Ammon's horn (tissue), 1 donor: Measurements from ENCODE around the gene ZDHHC14.

ENCODE experiments used
- DNase-seq: peaks from one replicate; pipeline ENCODE4 v3.0.0-alpha.2; 2016; ENCODE audit warnings: low spot score

The ZDHHC14 gene

GRCh38 chr6:157516319-157517026 lies 135.5 kb downstream of the ZDHHC14 start:
- DNase-seq: no peak

DNA sequence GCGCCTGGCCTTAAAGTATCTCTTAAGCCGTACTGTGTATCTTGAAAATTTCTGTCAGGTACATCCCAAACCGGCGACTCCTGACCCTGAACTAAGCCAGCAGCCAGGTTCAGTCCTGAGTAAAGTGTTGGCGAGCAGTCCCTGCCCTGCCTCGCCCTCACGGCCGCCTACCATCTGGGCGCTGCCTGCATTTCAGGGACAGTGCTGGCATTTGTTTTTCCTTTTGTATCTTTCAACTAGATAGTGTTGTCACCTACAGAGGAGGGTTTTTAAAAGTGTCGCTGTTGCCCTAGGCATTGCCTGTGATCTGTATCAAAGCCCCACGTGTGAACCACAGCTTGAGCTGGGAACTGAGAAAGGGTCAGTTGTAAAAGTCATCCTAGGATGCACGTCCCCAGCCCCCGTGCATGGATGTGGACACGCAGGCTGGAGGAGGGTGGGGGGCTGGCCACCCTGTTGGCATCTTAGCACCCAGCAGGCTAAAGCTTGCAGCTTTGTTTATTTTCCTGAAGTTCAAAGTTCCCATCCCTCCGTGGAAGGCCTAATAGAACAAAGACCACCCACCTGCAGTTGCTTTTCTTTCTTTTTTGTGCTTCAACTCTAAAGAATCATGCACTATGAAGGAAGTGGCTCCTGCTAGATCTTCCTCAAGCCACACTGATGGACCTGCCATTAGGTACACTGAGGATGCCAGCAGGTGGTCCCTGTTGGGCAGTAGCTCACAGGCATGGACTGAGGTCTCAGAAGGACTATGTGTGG lies 136.8 kb downstream of the ZDHHC14 start:
- DNase-seq: no peak

DNA sequence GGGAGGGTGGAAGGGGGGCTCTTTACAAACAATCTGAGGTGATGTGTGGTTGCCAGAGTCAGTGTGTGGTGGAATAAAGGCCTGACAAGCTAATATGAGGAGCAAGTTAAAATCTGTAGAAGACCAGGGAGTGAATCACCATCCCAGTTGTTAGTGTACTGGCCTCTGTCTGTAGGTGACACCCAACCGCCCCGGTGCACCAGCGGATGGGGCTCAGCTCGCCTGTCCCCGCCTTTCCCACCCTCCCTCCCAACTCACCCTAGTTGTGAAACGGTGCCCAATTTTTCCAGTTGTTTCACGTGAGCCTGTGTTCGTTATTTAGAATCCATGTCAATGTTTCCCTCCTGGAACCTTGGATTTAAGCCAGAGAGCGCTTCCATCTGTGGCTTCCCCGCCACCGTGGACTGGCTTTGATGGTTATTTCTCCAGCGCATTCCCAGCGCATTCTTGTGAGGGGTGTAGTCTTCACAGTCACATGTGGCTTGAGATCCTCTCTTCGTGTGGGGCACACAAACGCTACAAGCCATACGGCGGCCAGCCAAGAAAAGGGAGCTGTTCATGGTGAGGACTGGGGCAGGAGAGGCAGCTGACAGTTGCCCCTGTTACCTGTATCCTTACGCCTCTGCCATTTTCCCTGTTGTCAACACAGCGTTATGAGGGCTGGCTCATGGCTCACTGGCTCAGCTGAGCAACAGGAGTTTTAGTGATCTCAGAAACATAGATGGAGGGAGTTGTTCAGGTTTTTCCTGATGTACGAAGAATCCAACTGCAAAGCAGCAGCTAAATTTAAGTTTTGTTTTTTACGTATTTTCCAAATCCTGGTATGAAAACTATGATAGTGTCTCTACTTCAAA lies 137.6 kb downstream of the ZDHHC14 start:
- DNase-seq: no peak

DNA sequence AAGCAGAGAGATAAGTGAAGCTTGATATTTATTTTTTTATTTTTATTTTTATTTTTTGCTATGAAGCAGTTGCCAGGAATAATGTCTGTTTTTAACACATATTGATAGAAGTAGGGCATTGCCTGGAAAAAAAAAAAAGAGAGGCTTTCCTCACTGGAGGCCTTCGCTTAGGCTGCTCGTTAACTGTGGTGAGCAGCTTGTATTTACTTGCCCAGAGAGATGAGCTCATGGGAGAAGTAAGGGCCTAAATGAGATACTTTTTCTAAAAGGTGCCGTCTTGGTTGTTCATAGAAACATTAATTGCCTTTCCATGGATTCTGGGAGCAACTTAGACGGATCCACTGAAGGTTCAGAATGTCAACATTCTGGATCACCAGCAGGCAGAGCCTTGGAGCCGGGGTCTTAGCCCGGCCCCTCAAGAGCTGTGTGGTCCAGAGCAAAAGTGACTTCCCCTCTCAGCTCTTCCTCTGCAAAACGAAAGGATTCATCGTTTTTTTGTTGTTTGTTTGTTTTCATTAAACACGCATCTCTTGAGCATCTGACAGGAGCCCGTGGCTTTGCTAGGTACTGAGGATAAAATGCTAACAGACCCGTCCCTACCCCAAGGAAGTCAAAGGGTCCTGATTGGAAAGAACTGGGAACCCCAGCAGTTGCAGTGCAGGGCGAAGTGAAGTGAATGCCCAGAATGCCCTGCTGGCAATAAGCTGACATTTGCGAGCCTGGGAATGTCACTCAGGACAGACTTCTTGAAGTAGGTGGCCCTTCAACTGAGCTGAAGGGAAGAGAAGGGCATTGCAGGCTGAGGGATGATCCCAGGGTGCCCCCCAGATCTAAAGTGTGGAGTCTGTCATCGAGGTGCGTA lies 138.5 kb downstream of the ZDHHC14 start:
- no peak for DNase-seq

- DNase-seq: no peak
Observed at GRCh38 chr6:157520117-157520406, 139.1 kb downstream of the ZDHHC14 start.

DNA sequence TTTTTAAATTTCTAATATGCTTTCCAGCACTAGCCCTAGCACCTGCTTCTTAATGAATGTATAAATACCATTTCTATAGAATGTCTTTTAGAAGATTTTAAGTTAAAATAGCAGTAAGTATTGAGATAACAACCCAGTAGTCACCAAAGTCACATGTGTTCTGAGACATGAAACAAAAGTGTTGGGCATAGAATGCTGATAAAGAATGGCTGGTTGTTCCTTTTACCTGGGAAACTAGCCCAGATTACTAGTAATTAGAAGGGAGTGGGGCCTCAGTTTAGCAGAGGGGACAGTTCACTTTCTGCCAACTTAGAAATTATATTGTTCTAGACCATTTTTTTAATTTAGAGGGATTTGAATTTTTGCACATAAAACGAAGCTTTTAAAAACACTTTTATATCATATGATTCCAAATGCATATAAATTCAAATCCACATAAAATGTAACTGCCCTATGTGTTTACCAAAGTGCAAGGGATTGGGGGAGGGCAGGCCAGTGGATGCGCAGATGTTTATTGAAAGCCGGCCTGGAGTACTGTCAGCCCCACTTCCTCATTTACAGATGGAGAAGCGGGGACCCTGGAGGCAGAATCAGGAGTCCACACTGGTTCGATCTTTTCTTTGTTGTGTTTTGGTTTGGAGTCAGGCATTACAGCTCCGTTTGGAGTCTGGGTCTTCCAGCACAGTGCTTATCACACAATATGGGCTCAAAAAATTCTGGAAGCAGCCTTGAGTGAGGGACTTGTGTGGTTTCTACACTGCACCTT lies 139.8 kb downstream of the ZDHHC14 start:
- DNase-seq: no peak

DNA sequence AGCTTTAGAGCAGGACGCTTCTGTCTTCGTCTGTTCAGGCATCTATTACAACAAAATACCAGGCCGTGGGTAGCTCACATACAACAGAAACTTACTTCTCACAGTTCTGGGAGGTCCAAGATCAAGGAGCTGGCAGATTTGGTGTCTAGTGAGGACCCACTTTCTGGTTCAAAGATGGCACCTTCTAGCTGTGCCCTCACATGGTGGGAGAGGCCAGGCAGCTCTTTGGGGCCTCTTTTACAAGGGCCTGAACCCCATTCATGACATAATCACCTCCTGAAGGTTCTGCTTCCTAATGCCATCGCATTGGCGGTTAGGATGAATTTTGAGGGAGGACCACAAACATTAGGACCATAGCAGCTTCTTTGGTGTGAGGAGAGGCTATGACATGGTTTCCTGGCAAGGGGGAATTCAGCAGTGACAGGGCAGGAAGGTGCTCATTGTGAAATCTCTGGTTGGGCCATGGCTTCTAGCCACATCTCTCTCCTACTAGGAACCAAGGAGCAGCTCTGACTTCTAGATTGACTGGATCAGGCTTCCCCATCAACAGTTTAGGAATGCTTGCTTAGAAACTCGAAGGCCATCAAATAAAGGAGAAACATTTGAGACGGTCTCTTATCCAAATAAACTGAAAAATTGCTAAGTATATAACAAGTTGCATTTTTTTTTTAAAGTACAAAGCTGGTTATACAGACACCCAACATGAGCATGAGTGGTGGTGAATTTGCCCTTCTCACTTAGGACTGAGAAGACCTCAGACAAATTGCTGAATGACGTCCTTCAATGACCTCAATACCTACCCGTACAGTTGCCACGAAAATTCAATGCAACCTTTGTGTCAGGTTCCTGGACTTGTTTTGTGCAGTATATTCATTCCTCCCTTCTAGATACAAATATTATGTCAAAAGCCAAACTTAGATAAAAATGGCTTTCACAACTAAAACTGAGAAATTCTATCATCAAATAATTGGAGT lies 140.7 kb downstream of the ZDHHC14 start:
- no peak for DNase-seq

- DNase-seq: no peak
Observed at GRCh38 chr6:157522472-157522871, 141.5 kb downstream of the ZDHHC14 start.

GRCh38 chr6:157524735-157525134 lies 143.7 kb downstream of the ZDHHC14 start:
- no peak for DNase-seq

DNA sequence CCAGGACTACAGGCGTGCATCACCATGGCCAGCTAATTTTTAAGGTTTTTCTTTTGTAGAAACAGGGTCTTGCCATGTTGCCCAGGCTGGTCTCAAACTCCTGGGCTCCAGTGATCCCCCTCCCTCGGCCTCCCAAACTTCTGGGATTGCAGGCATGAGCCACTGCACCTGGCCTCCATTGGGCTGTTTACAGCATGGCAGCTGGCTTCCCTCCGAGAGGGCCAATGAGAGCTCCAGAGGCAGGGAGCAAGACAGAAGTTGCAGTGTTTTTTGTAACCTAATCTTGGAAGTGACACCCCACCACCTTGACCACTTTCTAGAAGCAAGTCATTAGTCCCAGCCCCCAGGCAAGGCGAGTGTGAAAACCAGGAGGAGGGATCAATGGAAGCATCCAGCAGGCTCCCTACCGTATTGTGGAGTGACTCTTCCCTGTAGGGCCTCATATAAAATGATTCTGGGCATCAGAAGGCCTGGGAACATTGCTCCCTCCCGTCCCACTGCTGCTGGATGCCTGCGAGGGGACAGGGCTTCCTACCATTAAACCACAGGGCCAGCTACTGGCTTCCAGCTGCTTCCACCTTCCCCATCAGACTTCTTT lies 144.4 kb downstream of the ZDHHC14 start:
- DNase-seq: no peak

DNA sequence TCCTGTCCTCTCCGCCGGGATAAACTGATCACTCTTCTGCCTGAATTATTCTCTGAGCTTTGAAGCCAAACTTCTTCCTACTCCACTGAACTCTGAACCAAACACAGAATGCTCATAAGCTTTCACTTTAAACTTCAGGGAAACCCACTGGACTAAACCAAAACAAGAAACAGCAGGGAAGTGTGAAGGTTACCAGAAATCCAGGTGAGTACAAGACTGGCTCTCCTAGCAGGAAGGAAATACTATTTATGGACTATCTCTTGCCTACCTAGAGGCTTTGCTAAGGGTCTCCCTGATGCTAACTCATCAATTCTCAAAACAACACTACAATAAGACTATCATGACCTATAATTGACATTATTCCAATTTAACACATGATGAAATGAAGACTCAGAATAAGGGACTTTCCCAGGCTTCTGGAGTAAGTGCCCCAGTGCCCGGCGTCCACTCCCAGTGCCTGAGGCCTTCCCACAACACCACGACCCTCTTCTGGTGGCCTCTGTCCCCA lies 145.0 kb downstream of the ZDHHC14 start:
- no peak for DNase-seq

DNA sequence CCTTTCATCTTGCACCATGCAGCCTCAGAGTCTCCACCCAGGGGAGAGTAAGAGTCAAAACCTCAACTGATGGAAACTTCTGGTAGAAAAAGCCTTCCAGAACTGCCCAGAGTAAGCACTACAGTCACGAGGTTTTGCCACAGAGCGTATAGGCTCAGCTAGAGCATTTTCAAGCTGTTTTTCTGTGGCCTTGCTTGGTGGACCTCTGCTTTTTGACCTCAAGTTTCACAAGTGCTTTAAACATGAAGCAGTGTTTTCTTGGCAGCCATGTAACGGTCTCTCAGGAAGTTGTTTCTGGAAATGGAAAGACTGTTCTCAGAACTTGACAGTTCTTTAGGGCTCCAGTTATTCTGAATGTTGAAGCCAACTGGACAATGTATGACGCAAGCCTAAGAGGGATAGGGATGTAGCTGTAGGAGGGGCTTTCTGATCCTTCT lies 146.5 kb downstream of the ZDHHC14 start:
- DNase-seq: no peak

DNA sequence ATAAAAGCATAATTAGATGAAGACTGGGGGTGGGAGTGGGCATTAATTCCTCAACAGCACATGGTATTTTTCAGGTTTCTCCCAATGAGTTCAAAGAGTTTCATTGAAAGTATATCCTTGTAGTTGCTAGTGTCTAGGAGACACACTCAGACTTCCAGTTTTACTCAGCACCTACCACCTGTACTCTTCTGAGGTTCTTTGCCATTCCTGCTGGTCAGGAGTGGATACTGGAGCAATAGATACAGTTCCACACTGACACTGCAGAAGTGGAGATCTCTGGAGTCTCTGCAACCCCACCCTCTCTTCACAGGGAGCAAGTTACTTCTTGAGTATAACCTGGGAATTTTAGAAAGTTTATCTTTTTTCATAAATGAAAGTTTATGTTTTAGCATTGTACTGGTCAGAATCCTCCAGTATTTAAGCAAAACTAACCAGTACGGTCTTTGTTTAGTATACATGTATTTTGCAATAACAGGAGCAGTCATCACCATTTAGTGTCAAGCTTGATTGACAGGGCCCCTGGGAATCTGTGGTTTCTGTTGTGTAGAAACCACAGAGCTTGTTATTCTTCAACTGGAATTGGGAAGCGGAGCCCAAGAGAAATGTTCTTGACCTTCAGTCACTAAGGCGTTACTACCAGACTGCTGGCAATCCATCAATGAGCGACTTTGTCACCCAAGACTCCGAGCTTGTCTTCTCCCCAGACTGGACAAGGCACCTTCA lies 148.1 kb downstream of the ZDHHC14 start:
- DNase-seq: no peak

GRCh38 chr6:157529654-157530039 lies 148.7 kb downstream of the ZDHHC14 start:
- no peak for DNase-seq

DNA sequence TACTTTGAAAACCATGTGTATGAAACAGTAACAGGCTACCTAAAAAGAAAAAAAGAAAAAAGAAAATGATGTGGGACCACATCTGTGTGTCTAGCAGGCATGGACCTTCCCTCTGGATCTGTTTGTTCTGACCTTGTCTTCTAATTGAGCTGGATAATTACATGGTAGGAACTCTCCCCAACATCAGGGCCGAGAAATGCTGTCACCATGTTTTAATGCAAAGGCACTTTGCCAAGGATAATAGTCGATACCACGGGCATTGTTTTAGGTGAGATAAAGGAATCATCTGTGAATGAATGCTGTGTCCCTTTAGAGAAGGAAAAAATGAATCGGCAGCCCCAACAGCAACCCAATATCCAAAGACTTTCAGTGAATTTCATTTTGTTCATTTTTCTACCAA lies 149.1 kb downstream of the ZDHHC14 start:
- DNase-seq: no peak

GRCh38 chr6:157530724-157531168 lies 149.8 kb downstream of the ZDHHC14 start:
- no peak for DNase-seq

GRCh38 chr6:157531169-157531985 lies 150.4 kb downstream of the ZDHHC14 start:
- no peak for DNase-seq

- no peak for DNase-seq
Observed at GRCh38 chr6:157531986-157532365, 151.0 kb downstream of the ZDHHC14 start.
